Activated CD8-positive, alpha-beta memory T cell treated with anti-CD3 and anti-CD28 coated beads, Interleukin-2, amount 50 U/mL, for 48 hours (primary cell): ENCODE results near the gene USP5.
A peak's percentile ranks its signal among the peaks of the same experiment; 100 is the strongest.

Source experiments
- DNase-seq: peaks from one replicate; pipeline ENCODE4 v3.0.0-alpha.2; 2020

Gene USP5

GRCh38 chr12:6851921-6852650 lies at the start of gene USP5:
Gene USP5 (plus strand): TSS chr12:6852150. CDS start chr12:6852180, 30 bp downstream.
- peak; percentile 96 for DNase-seq

GRCh38 chr12:6807170-6807569 lies 44.8 kb upstream of the USP5 start:
- no peak for DNase-seq

GRCh38 chr12:6809056-6809455 lies 42.9 kb upstream of the USP5 start:
- no peak for DNase-seq

- no peak for DNase-seq
Measured at GRCh38 chr12:6810758-6811157, 41.2 kb upstream of the USP5 start.

GRCh38 chr12:6813363-6813762 lies 38.6 kb upstream of the USP5 start:
- no peak for DNase-seq

GRCh38 chr12:6816598-6816997 lies 35.4 kb upstream of the USP5 start:
- no peak for DNase-seq

GRCh38 chr12:6817098-6817497 lies 34.9 kb upstream of the USP5 start:
- DNase-seq: no peak

GRCh38 chr12:6817662-6818157 lies 34.2 kb upstream of the USP5 start:
- DNase-seq: no peak

- DNase-seq: no peak
Measured at GRCh38 chr12:6818222-6818621, 33.7 kb upstream of the USP5 start.

GRCh38 chr12:6818645-6819044 lies 33.3 kb upstream of the USP5 start:
- no peak for DNase-seq

GRCh38 chr12:6819106-6820030 lies 32.6 kb upstream of the USP5 start:
- DNase-seq: no peak

GRCh38 chr12:6820166-6820565 lies 31.8 kb upstream of the USP5 start:
- no peak for DNase-seq

- no peak for DNase-seq
Measured at GRCh38 chr12:6821591-6822425, 30.1 kb upstream of the USP5 start, which contains the start of gene GPR162. Gene GPR162 (plus strand): TSS chr12:6821821. CDS start chr12:6823899, 2,078 bp downstream.

GRCh38 chr12:6822426-6823135 lies 29.4 kb upstream of the USP5 start:
- DNase-seq: no peak

GRCh38 chr12:6823182-6824084 lies 28.5 kb upstream of the USP5 start:
- DNase-seq: no peak

- DNase-seq: no peak
Measured at GRCh38 chr12:6824085-6824775, 27.7 kb upstream of the USP5 start.

- no peak for DNase-seq
Measured at GRCh38 chr12:6824901-6825381, 27.0 kb upstream of the USP5 start.

GRCh38 chr12:6825398-6826124 lies 26.4 kb upstream of the USP5 start:
- DNase-seq: peak; percentile 96

- no peak for DNase-seq
Measured at GRCh38 chr12:6826125-6826733, 25.7 kb upstream of the USP5 start.
